HG03565 (cell line): ENCODE measurements around the gene KDM3A.
"Not testable (repeated sequence)": the region's sequence is repeated elsewhere in the genome, so short reads cannot be mapped to it uniquely, and the experiment has no call there.

Experiments used
- ATAC-seq: cut with Tn5 transposase; IDR thresholded peaks from one replicate; pipeline ENCODE4 v1.9.1; 2021; ENCODE audit warnings: mild to moderate bottlenecking, moderate library complexity; ENCODE audit not compliant: unreplicated experiment

The KDM3A gene

DNA sequence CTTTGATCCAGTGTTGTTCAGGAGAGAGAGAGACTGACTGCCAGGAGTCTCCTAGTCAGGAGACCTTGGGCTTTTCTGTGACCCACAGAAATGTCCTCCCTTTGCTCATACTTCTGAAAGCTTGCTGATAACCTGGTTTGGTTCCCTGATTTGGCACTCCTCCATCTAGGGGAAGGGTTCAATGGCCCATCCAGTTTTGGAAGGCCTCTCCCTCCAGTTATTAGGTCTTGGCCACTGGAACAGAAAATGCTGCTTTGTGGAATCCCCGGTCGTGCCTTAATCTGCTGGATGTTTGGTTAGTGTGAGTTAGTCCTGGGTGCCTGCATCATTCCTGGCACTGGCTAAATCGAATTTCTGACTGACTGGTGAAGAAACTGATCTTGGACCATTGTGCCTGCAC is 35.7 kb downstream of the KDM3A start:
- no peak for ATAC-seq

DNA sequence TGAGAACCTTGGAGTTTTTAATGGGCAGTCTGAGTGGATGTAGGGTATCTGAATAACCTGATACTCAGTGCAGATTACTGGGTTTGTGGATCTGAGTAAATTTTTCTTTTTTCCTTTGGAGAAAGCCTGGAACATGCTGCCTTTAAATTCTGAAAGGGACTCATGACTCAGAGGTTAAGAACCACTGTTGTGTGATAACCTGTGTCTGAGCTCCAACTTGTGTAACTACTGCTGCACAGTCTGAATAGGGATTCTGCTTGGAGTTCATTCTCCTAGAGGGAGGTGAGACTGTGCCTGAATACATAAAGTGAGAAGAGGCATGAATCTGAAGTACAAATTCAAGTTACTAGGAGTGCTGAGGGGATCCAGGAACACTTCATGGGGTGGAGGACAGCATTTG is 36.2 kb downstream of the KDM3A start:
- ATAC-seq: no peak

DNA sequence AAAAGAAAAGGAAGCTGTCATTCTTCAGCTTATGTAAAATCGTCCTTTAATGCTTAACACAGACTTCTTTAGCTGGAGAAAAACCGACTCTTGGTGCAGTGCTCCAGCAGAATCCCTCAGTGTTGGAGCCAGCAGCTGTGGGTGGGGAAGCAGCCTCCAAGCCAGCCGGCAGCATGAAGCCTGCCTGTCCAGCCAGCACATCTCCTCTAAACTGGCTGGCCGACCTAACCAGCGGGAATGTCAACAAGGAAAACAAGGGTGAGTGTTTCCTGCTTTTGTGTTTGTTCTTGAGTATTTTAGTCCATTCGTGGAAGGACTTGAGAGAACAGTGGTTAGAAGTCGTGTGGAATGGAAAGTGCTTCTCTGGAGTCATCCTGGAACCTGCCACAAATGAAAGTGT is 38.9 kb downstream of the KDM3A start:
- no peak for ATAC-seq

DNA sequence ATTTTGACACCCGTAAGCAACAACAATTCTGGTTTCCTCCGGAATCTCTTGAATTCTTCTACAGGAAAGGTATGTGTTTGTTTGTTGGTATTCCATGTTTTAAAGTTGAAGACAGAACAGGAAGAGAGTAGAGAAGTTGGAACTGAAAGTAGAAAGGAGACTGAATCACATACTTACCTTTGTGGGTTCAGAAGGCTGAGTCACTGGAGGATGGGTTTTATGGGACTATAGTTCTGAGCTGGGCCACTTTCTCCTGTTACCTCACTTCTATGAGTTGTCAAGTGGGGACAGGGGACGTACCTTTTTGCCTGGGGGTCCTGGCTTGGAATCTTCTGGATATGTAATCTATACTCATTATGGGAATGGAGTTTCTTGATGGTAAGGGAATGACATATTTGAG is 40.9 kb downstream of the KDM3A start:
- ATAC-seq: no peak

- ATAC-seq: no peak
Measured at GRCh38 chr2:86484385-86484784, 43.2 kb downstream of the KDM3A start.

DNA sequence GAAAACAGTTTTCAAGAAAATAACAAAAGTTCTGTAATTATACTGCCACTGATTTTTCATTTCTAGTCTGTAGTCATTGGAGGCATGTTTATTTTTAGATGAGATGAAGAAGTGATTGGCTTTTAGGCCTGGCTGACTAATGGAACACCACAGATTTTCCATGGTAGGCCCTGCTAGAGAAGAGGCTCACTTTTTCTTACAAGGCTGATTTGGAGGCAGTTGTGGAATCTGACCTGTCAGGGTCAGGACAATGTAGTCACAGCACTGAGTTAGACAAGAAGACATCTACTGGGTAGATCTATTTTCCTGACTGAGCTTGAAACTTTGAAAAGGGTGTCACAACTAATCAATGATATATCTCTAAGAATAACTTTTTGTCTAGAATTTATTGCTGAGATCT is 43.9 kb downstream of the KDM3A start:
- no peak for ATAC-seq

GRCh38 chr2:86485802-86486201 is 44.6 kb downstream of the KDM3A start:
- ATAC-seq: no peak

- no peak for ATAC-seq
Measured at GRCh38 chr2:86487062-86487461, 45.9 kb downstream of the KDM3A start.

DNA sequence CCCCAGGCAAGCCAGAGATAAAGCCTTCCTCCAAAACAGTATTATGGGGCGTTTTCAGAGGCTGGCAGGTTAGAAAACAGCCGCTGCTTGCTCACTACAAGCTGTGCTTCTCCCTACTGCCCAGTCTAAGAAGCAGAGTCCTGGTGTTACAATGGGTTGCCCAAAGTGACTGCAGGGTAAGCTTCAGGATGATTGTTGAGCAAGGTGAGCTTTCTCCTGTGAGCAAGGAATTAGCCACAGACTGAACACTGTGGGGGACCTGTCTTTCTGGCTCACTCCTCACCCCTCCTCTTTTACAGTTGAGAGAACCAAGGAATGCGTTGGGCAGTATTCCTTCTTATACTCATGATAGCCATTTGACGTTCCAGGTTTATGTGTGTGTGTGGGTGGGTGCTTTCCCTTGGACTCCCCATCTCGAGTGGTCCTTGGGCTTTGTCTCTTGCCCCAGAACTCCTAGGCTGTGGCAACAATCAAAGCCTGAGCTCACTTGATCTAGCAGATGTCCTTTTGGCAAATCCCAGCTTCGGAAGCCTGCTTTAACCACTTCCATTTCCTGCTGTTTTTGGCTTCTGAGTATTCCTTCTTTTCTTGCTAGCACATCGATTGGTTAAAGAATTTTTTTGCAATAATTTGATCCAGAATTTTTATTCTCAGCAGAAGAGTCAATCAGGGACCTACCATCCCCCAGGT is 47.5 kb downstream of the KDM3A start:
- ATAC-seq: no peak

GRCh38 chr2:86489542-86489941 is 48.4 kb downstream of the KDM3A start:
- ATAC-seq: no peak

GRCh38 chr2:86490245-86490644 is 49.1 kb downstream of the KDM3A start:
- no peak for ATAC-seq

DNA sequence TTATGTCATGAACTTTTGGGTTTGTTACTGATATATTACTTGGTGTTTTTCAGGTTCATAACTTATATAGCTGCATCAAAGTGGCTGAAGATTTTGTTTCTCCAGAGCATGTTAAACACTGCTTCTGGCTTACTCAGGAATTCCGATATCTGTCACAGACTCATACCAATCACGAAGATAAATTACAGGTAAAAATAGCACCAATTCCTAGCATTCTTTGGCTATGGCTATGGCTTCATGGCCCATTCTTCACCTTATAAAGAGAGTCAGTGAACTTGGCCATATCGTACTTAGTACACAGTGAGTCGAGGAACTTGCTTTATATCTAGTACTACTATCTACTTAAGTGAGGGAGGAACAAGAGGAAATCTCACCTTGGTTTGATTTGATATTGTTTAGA is 49.9 kb downstream of the KDM3A start:
- no peak for ATAC-seq

- no peak for ATAC-seq
Measured at GRCh38 chr2:86492048-86492453, 50.9 kb downstream of the KDM3A start.

DNA sequence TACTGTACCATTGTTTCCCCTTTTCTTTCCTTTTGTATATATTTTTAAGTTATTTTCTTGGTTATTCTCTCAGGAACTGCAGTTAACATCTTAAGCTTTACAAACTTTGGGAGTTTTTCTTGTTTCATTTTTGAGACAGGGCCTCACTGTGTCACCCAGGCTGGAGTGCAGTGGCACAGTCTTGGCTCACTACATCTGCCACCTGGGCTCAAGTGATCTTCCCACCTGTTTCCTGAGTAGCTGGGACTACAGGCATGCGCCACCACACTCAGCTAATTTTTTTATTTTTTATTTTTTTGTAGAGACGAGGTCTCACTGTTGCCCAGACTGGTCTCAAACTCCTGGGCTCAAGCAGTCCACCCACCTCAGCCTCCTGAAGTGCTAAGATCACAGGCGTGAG is 55.2 kb downstream of the KDM3A start:
- not testable (repeated sequence) for ATAC-seq

GRCh38 chr2:86498468-86499260 is 57.5 kb downstream of the KDM3A start:
- no peak for ATAC-seq

GRCh38 chr2:86499326-86499725 is 58.2 kb downstream of the KDM3A start:
- no peak for ATAC-seq

- ATAC-seq: no peak
Measured at GRCh38 chr2:86500325-86501083, 59.3 kb downstream of the KDM3A start.

GRCh38 chr2:86507600-86507999 is 66.4 kb downstream of the KDM3A start:
- ATAC-seq: no peak

GRCh38 chr2:86510436-86510933 is 69.3 kb downstream of the KDM3A start:
- no peak for ATAC-seq

GRCh38 chr2:86512034-86512433 is 70.9 kb downstream of the KDM3A start:
- ATAC-seq: no peak

DNA sequence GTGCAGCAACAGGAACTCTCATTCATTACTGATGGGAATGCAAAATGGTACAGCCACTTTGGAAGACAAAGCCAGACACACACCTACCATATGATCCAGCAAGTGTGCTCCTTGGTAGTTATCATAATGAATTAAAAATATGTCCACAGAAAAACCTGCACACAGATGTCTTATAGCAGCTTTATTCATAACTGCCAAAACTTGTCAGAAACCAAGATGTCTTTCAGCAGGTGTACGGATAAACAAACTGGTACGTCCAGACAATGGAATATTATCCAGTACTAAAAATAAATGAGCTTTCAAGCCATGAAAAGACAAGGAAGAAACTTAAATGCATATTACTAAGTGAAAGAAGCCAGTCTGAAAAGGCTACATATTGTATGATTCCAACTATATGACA is 71.7 kb downstream of the KDM3A start:
- ATAC-seq: no peak
